Cardiac fibroblast (primary cell): Measurements from ENCODE around the gene GNAS.

Experiments used
- DNase-seq, 2 donors: peaks; one replicate each; pipeline versions ENCODE4 v3.0.0 to v3.0.0-alpha.2; 2010; ENCODE audit warnings: low read depth in 2 of 2
- H3K4me3 ChIP-seq, 2 donors: replicated peaks in 1 of 2; 1 replicate in 1 of 2; 2 replicates in 1 of 2; pipeline ENCODE4 v1.5.1; 2011; ENCODE audit warnings: low read depth in 2 of 2, low read length in 2 of 2, mild to moderate bottlenecking in 2 of 2, moderate library complexity in 1 of 2
- TF ChIP-seq, protein P1 (sequence below): IDR thresholded peaks from one replicate; pipeline ENCODE4 v1.5.1; 2011; ENCODE audit warnings: low read depth, mild to moderate bottlenecking, low read length, inconsistent platforms

GNAS gene

DNA sequence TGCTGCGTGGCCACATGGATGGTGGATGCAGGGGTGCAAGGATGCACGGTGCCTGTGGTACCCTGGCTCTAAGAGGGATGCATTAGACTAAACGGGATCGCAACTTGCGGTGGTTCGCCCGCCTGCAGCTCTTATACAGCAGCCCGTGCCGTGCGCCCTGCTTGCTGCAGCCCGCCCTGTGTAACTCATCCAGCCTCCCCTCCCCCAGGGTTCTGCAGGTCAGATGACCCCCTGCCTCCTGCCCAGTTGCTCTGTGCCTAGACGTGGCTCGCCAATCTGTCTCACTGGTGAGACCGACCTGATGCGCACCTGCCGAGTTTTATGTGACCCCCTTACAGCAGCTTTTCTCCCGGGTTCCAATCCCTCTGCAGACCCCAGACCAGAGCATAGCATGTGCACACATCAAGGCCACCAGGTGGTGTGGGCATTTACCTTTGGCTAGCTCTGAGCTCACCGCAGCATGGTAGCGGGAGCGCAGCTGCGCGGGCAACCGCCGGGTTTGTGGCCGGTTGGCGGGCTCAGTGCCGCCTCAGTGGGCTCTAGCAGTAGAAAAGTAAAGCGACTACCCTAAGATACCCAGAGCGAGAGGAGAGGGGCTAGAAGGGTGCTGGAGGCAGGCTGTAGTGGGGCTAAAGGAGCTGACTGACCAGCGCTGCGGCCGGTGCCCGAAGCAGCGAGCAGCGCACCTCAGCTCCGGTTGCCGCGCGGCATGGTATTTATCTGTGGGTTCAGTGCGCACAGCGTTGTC, 1.1 kb upstream of the GNAS start:
- DNase-seq = peak in 1 of 2 donors; percentile 24
- TF ChIP-seq, protein P1, sequence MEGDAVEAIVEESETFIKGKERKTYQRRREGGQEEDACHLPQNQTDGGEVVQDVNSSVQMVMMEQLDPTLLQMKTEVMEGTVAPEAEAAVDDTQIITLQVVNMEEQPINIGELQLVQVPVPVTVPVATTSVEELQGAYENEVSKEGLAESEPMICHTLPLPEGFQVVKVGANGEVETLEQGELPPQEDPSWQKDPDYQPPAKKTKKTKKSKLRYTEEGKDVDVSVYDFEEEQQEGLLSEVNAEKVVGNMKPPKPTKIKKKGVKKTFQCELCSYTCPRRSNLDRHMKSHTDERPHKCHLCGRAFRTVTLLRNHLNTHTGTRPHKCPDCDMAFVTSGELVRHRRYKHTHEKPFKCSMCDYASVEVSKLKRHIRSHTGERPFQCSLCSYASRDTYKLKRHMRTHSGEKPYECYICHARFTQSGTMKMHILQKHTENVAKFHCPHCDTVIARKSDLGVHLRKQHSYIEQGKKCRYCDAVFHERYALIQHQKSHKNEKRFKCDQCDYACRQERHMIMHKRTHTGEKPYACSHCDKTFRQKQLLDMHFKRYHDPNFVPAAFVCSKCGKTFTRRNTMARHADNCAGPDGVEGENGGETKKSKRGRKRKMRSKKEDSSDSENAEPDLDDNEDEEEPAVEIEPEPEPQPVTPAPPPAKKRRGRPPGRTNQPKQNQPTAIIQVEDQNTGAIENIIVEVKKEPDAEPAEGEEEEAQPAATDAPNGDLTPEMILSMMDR = no peak
- H3K4me3 ChIP-seq = peak overlapping the region; percentile 71 to 78

DNA sequence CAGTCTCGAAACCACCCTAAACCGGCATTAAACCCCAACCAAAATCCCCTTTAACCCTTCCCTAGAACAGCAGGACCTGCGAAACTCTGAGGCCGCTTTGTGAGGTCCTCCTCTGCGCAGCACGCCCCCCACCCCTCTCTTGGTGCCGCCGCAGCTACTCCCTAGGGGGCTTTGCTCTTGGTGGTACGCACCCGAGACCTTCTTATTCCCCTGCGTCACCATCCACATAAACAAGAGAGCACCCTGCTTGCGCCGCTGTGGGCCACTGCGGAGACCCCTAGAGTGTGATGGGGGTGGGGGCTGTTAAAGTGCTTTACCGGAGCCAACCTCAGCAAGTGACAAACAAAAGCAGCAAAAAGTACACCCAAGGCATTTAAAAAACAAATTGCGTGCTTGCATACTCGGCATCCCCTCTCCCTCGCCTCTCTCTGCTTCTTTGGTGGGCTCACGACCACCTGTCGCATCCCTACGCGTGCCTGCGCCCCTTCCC, 502 bp upstream of the GNAS start:
- peak overlapping the region; percentile 71 to 78 for H3K4me3 ChIP-seq
- TF ChIP-seq, protein P1 = no peak
- DNase-seq = no peak

DNA sequence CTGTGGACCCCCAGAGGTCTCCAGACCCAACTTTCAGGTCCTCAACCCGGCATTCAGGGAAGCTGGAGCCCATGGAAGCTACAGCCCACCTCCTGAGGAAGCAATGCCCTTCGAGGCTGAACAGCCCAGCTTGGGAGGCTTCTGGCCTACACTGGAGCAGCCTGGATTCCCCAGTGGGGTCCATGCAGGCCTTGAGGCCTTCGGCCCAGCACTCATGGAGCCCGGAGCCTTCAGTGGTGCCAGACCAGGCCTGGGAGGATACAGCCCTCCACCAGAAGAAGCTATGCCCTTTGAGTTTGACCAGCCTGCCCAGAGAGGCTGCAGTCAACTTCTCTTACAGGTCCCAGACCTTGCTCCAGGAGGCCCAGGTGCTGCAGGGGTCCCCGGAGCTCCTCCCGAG, 950 bp downstream of the GNAS start:
- TF ChIP-seq, protein P1 = no peak
- no peak for DNase-seq
- H3K4me3 ChIP-seq = no peak overlapping the region

DNA sequence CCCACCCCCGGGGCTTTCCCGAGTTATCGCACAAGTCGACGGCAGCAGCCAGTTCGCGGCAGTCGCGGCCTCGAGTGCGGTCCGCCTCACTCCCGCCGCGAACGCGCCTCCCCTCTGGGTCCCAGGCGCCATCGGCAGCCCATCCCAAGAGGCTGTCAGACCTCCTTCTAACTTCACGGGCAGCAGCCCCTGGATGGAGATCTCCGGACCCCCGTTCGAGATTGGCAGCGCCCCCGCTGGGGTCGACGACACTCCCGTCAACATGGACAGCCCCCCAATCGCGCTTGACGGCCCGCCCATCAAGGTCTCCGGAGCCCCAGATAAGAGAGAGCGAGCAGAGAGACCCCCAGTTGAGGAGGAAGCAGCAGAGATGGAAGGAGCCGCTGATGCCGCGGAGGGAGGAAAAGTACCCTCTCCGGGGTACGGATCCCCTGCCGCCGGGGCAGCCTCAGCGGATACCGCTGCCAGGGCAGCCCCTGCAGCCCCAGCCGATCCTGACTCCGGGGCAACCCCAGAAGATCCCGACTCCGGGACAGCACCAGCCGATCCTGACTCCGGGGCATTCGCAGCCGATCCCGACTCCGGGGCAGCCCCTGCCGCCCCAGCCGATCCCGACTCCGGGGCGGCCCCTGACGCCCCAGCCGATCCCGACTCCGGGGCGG, 1.6 kb downstream of the GNAS start:
- no peak for DNase-seq
- H3K4me3 ChIP-seq = peak overlapping the region in 1 of 2 donors; percentile 14
- TF ChIP-seq, protein P1 = no peak

DNA sequence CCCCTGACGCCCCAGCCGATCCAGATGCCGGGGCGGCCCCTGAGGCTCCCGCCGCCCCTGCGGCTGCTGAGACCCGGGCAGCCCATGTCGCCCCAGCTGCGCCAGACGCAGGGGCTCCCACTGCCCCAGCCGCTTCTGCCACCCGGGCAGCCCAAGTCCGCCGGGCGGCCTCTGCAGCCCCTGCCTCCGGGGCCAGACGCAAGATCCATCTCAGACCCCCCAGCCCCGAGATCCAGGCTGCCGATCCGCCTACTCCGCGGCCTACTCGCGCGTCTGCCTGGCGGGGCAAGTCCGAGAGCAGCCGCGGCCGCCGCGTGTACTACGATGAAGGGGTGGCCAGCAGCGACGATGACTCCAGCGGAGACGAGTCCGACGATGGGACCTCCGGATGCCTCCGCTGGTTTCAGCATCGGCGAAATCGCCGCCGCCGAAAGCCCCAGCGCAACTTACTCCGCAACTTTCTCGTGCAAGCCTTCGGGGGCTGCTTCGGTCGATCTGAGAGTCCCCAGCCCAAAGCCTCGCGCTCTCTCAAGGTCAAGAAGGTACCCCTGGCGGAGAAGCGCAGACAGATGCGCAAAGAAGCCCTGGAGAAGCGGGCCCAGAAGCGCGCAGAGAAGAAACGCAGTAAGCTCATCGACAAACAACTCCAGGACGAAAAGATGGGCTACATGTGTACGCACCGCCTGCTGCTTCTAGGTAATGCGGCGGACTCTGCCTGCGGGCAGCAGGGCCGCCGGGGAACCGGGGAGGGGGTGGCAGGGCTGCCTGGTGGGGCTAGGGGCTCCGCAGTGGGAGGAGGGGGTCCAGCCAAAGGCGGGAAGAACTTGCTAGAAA, 2.3 kb downstream of the GNAS start:
- peak overlapping the region; percentile 9 to 14 for H3K4me3 ChIP-seq
- DNase-seq = peak in 1 of 2 donors; percentile 16
- TF ChIP-seq, protein P1 = no peak

DNA sequence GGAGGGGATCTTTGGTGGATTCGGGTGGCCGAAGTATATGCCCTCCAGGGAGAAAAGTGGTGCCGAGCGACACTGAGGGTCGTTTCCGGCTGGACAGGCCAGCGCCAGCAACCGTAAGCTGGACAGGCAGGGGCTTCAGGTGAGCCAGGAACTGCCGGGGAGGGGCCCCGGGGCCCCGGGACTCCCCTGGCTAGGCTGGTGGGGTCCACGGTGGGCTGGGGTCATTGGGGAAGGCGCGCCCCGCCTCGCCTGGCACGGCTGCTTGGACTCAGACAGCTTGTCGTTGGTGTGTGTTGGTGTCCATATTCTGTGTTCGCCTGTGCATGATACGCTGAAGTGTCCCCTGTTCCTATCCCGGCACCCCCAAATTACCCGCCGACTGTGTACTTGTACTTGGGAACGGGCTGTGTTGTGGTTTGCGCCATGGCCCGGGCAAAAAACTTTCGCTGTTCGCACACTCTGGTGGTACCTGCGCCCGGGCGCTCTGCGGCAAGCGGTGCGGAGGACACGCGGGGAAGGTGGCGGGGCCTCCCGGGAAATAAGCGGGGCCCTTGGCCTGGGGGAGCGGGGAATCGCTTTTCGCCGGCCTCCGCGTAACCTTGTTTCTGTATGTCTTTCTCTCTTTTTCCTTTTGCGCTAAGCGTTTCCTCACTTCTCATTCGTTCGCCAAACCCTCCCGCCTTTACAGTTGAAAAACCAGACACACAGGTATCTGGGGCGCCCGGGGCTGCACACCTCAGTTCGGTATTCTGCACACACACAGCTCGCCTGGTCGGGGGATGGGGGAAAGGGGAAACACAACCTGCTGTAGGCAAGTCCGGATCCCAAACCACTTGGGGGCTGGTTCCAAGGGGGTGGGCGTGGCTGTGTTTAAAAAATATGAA, 3.2 kb downstream of the GNAS start:
- DNase-seq = no peak
- TF ChIP-seq, protein P1 = no peak
- H3K4me3 ChIP-seq = no peak overlapping the region
